GM18511 (cell line): Measurements from ENCODE around the gene AOAH.

Experiments used
- ATAC-seq: cut with Tn5 transposase; IDR thresholded peaks from one replicate; pipeline ENCODE4 v1.9.1; 2021; ENCODE audit warnings: mild to moderate bottlenecking, moderate library complexity; ENCODE audit not compliant: unreplicated experiment

AOAH gene

GRCh38 chr7:36692456-36692855, 31.8 kb downstream of the AOAH start:
- peak; percentile 48 for ATAC-seq

DNA sequence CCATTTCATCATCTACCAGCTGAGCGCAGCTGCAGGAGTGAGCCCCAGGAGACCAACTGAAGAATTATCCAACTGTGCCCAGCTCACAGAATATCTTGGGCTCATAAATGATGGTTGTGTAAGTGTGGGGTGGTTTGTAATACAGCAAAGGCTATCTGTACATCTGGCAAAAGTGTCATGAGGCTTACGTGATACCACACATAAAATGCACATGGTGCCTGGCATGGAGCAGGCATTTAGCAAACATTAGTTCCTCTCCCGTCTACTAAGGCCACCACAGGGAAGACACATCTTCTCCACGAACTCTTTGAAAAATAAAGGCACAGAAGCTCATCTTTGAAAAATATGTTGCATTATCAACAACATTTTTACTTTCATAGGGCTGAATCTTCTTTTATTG, 32.3 kb downstream of the AOAH start:
- no peak for ATAC-seq

GRCh38 chr7:36690514-36691187, 33.6 kb downstream of the AOAH start:
- ATAC-seq: peak; percentile 61

- no peak for ATAC-seq
These were observed 34.3 kb downstream of the AOAH start for GRCh38 chr7:36690041-36690440.

DNA sequence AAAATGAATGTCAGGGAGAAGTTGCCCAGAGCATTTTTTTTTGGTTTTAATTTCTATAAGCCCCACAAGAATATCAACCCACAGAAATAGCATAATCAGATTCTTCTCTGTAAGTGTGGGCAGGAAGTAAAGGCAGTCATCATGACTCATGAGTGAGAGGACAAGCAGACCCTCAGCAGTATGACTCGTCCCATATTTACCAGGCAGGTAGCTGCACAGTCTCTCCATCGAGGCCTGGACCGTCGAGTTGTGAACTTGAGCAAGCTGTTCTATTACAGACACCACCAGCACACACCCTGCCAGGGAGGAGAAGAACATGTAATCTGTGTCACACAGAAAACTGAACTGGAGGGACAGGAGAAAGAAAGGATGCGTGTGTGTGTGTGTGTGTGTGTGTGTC, 37.8 kb downstream of the AOAH start:
- no peak for ATAC-seq

DNA sequence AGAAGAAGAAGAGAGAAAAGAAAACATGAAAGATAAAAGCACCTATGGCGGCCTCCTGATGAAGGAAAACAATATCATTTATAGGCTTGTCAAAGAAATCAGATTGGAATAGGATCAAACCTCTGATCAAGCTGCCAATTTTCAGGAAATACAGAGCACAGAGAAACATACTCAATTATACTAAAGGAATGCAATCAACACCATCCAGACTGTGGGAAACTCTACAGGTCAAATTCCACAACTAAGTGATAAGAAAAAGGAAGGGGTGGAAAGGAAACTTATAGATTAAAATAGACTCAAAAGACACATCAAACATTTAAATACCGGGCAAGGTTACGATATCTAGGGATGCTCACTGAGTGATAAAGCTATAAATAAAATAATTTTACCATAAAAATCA, 39.3 kb downstream of the AOAH start:
- no peak for ATAC-seq

DNA sequence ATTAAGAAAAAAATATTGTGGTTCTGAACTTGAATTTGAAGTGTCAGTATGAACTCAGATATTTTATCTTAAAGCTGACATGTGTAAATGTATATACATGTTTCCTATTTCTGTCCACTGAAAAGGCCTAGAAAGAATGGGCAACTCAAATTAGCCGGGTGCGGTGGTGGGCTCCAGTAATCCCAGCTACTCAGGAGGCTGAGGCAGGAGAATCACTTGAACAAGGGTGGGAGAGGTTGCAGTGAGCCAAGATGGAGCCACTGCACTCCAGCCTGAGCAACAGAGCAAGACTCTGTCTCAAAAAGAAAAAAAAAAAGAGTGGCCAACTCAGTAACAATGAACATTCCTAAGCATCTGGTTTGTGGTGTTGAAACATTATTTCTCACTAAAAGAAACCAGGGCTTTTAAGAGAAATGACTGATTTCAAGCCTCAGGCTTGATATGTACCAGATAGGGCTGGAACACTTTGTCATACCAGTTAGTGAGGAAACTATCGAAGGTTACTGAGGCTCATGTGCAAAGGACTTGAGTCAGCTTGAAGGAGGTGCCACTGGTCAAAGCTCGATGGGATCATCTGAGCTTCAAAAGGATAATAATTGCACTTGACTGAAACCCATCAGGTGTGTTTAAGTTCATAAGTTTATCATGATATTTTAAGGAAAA, 40.5 kb downstream of the AOAH start:
- ATAC-seq: no peak

- ATAC-seq: no peak
These were observed 41.2 kb downstream of the AOAH start for GRCh38 chr7:36683111-36683510.

GRCh38 chr7:36682102-36682501, 42.2 kb downstream of the AOAH start:
- ATAC-seq: no peak

DNA sequence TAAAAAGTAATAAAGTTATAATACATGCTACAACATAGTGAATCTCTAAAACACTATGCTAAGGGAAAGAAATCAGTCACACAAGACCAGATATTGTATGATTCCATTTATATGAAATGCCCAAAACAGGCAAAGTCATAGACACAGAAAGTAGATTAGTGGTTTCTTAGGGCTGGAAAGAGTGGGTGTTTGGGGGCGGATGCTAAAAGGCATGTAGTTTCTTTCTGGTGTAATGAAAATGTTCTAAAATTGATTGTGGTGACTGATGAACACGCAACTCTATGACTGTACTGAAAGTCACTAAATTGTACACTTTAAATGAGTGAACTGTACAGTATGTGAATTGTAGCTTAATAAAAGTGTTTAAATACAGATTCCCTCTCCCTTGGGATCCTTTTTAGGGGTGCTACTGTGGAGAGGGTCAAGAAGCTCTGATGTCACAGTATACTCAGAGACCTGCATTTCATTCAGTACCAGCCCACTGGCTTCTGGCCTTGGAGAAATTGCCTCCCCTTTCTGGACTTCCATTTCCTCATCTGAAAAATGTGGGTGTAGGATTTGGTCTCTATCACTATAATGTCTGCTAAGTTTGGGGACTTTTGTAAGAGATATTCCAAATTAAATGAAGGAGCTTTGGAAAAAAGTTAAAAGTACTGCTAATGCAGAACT, 46.4 kb downstream of the AOAH start:
- ATAC-seq: no peak

DNA sequence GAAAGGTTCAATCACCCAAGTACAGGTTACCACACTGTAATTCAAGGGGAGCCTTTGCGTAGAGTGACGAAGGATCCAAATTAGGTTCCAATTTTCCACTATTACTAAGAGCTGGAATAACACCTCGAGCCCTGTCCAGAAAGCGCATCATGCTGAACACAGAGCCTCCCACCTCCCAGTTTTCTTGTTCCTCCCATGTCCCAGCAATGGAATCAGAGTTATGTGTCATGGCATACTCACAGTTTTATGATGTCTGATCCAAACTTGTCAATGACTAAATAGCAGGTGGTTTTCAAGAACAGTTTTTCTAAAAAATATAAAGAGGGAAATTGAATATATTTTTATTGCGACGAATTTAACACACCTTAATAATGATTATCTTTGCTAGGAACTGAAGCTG, 50.6 kb downstream of the AOAH start:
- no peak for ATAC-seq

DNA sequence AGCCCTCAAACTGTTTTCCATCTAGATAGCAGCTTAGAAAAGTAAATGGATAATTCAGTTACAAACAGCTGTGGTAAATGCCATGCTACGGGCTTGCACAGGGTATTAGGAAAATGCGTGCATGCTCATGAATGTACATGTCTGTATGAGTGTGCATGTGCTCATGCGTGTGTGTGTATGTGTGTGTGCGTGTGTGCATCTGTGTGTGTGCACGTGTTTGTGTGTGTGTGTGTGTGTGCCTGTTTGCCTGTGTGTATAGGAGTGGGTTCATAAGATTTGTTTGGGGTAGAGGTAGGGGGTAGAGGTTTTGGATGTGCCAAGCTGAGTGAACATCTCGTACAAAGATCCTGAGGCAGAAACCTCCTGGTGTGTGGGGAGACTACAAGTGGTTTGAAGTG, 52.9 kb downstream of the AOAH start:
- ATAC-seq: no peak

- peak; percentile 65 for ATAC-seq
These were observed 53.5 kb downstream of the AOAH start for GRCh38 chr7:36670585-36671431.

- ATAC-seq: no peak
These were observed 55.5 kb downstream of the AOAH start for GRCh38 chr7:36668750-36669149.

GRCh38 chr7:36668080-36668479, 56.2 kb downstream of the AOAH start:
- ATAC-seq: no peak

DNA sequence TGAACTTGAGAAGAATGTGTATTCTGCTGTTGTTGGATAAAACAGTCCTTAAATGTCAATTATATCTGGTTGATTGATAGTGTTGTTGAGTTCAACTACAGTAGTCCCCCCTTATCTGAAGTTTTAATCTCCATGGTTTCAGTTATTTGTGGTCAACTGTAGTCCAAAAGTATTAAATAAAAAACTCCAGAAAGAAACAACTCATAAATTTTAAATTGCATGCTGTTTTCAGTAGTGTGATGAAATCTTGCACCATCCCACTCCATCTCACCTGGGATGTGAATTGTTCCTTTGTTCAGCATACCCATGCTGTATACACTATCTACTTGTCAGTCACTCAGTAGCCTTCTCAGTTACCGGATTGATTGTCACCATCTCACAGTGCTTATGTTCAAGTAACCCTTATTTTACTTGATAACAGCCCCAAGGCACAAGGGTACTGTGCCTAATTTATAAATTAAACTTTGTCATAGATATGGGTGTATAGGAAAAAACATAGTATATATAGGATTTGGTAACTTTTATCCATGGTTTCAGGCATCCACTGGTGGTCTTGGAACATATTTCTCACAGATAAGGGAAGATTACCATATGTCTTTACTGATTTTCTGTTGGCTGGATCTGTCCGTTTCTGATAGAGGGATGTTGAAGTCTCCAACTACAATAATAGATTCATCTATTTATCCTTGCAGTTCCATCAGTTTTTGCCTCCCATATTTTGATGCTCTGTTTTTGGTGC, 57.1 kb downstream of the AOAH start:
- no peak for ATAC-seq

DNA sequence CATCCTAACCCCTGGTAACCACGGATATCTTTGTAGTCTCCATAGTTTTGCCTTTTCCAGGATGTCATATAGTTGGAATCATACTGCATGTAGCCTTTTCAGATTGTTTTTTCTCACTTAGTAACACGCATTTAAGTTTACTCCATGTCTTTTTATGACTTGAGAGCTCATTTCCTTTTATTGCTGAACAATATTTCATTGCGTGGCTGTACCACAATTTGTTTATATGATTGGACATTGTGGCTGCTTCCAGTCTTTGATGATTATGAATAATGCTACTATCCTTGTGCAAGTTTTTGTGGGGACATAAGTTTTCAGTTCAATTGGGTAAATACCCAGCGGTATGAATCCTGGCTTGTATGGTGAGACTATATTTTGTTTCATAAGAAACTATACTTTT, 60.8 kb downstream of the AOAH start:
- no peak for ATAC-seq

DNA sequence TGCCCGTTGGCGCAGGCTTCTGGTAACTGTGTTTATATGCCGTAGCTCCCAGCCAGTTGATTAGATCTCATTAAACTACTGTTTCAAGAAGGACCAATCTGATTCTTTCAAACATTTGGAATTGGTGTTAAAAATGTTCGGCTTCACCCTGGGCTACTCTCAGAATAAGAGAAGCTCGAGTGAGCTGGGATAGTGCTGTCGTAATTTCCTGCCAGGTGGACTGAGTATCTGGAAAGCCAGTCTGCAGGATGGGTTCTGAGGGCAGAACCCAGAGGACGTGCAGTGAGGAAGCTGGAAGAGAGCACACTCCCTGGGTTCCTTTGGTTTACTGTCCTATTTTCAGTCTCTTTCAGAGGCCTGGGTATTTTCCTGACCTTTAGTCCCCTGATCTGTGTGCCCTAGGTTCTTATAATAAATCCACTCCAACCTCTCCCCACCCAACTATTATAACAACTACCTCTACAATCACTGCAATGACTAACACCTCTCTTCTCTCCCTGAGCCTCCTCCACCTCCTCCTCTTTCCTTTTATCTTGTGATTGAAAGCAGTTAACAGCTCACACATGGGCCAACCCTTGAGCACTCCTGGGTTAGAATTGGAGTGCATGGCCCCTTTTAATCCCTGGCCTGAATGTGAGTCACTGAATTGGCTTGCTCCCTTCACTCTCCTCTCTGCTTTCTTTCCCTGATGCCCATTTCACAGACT, 63.0 kb downstream of the AOAH start:
- ATAC-seq: no peak

DNA sequence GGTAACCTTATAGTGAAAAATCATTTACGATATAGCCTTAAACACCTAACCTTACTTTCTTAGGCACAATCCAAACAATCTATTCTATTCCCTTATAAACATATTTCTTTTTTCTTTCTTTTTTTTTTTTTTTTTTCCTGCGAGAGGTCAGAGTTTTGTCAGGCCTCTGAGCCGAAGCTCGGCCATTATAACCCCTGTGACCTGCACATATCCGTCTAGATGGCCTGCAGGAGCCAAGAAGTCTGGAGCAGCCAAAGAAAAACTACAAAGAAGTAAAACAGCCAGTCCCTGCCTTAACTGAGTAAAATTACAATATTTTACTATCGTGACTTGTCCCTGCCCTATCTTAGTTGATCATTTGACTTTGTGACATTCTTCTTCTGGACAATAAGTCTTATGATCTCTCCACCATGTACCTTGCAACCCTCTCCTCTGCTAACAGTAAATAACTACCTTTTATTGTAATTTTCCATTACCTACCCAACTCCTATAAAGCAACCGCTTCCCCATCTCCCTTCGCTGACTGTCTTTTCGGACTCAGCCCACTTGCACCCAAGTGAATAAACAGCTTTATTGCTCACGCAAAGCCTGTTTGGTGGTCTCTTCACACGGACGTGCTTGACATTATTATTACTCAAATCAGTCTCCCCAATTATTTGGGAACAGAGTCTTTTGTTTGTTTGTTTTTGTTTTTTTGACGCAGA, 64.5 kb downstream of the AOAH start:
- ATAC-seq: no peak

DNA sequence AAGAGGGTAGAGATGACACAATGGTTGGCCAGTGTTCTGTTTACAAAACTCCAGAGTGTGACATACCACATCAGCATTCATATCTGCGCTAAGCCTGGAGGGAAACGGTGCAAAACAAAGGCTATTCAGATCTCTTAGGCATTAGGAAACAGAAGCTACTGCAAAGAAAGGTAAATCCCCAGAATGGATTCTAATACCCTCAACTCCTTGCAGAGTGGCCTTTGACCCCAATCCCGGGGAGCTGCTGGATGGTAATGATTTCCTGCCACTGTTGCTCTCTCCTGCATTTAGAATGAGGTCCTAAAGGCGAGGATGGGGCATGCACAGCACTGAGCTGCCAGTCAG, 65.2 kb downstream of the AOAH start:
- ATAC-seq: no peak
